Stimulated activated naive CD8-positive, alpha-beta T cell treated with anti-CD3 and anti-CD28 coated beads, Interleukin-15, amount 100 ng/mL, for 72 hours (primary cell): Measurements from ENCODE around the gene NRROS.

ENCODE experiments used
- ATAC-seq: fragments of 150-1000 bp; cut with Tn5 transposase; 2 replicates; pipeline ENCODE4 v1.10.0; 2021; ENCODE audit warnings: mild to moderate bottlenecking, moderate library complexity
- DNase-seq, 2 donors: peaks; one replicate each; pipeline ENCODE4 v3.0.0; 2021 to 2022
- H3K27ac Mint-ChIP-seq, 2 donors: one replicate each; pipeline ENCODE4 v1.8.0; 2022; ENCODE audit warnings: mild to moderate bottlenecking in 2 of 2, mixed read lengths in 2 of 2, moderate library complexity in 2 of 2
- H3K27me3 Mint-ChIP-seq: one replicate; pipeline ENCODE4 v1.8.0; 2022; ENCODE audit warnings: mixed read lengths
- H3K4me1 Mint-ChIP-seq: one replicate; pipeline ENCODE4 v1.8.0; 2022; ENCODE audit warnings: mild to moderate bottlenecking, mixed read lengths
- H3K4me3 Mint-ChIP-seq, 2 donors: one replicate each; pipeline ENCODE4 v1.8.0; 2022; ENCODE audit warnings: mild to moderate bottlenecking in 2 of 2, mixed read lengths in 2 of 2, moderate library complexity in 1 of 2
- H3K9me3 Mint-ChIP-seq, 2 donors: one replicate each; pipeline ENCODE4 v1.8.0; 2022; ENCODE audit warnings: mixed read lengths in 2 of 2

Gene NRROS

GRCh38 chr3:196673632-196674031 is 34.1 kb downstream of the NRROS start:
- Mint-ChIP-seq H3K27ac (no peak overlapping the region), H3K27me3 (peaks cover 6% of the 10 kb centered on the region), H3K4me1 (peaks cover 19% of the 10 kb centered on the region), H3K4me3 (no peak overlapping the region), H3K9me3 (no peaks in the 10 kb centered on the region)
- no peak for ATAC-seq
- DNase-seq: no peak

GRCh38 chr3:196677353-196677752 is 37.9 kb downstream of the NRROS start:
- Mint-ChIP-seq H3K27me3 (no peaks in the 10 kb centered on the region), H3K4me3 (no peak overlapping the region), H3K9me3 (no peaks in the 10 kb centered on the region), H3K27ac (peak overlapping the region in 1 of 2 donors; percentile 71), H3K4me1 (peaks cover 10% of the 10 kb centered on the region)
- DNase-seq (no peak), ATAC-seq (no peak)

DNA sequence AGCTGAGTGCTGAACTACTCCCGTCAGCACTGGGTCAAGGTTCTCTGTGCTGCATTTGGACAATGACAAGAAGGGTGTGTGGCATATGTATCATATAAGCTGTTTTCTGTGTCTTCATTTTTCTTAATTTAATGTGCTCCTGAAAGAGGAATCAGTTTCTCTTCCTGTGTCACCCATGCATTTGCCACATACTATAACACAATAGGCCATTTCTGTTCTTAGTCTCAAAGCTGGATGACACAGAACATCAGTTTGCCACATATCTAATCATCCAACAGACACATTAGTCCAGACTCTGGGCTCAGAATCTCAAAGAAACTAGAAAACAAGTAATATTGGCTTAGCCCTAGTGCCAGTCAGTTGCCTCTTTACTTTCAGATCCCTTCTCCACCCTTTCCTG is 38.4 kb downstream of the NRROS start:
- Mint-ChIP-seq H3K9me3 (peaks cover 0 to 3% of the 10 kb centered on the region in 2 donors), H3K4me3 (no peak overlapping the region), H3K4me1 (peaks cover 10% of the 10 kb centered on the region), H3K27me3 (no peaks in the 10 kb centered on the region), H3K27ac (no peak overlapping the region)
- ATAC-seq: no peak
- no peak for DNase-seq

DNA sequence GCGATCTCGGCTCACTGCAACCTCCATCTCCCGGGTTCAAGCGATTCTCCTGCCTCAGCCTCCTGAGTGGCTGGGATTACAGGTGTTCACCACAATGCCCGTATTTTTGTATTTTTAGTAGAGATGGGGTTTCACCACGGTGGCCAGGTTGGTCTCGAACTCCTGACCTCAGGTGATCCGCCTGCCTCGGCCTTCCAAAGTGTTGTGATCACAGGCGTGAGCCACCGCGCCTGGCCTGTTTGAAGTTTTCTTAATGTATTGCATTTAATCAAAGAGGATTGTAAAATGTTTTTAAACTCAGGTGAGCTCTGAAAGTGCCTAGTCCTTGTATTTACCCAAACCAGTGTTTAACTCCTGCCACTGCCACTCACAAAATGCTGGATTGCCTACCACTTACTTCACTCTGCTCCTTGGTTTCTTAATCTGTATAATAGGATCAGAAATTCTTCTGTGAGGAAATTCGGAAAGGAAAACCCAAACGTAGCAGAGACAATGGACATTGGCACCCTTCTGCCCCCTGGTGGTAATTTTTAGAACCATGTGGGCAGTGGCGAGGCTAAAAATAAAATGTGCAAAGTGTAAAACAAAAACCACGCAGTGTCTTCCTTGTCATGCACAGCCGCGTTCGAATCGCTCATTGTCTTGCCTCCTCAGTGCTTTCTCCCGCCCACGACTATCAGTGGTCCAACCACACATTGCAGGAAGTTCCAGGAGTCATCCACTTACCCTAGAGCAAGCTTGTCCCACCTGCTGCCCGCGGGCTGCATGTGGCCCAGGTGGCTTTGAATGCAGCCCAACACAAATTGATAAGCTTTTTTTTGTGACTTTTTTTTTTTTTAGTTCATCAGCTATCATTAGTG is 45.3 kb downstream of the NRROS start:
- Mint-ChIP-seq H3K27ac (peak overlapping the region; percentile 54 to 86), H3K4me3 (peak overlapping the region; percentile 62 to 69), H3K4me1 (peaks cover 16% of the 10 kb centered on the region)

DNA sequence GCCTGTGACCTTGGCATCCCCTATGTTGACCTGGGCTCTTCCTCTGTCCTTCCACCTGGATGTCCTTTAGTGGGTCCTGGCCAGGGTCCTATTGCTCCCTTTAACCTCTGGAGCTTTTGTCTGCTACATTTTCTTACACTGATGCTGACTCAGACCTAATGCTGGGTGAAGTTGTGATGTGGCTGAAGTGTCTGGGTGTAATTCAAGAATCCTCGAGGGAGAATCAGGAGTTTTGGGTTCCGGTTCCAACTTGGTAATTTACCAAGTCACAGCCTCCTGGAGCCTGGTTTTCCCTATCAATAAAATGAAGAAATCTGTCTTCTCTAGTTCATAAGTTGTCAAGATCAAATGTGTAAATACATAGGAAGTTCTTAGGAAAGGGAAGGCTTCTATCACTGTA is 46.9 kb downstream of the NRROS start:
- ATAC-seq: no peak
- no peak for DNase-seq
- peaks cover 0 to 5% of the 10 kb centered on the region in 2 donors for H3K9me3 Mint-ChIP-seq
- no peaks in the 10 kb centered on the region for H3K27me3 Mint-ChIP-seq
- H3K4me1 Mint-ChIP-seq: peaks cover 16% of the 10 kb centered on the region
- H3K4me3 Mint-ChIP-seq: no peak overlapping the region
- peak overlapping the region in 1 of 2 donors; percentile 18 for H3K27ac Mint-ChIP-seq

More for the DNA sequence above, 45.3 kb downstream of the NRROS start:
- peak; percentile 66 to 72 for DNase-seq
- peak; percentile 95 for ATAC-seq
- Mint-ChIP-seq H3K27me3 (no peaks in the 10 kb centered on the region), H3K9me3 (peaks cover 0 to 5% of the 10 kb centered on the region in 2 donors)

GRCh38 chr3:196688349-196688748 is 48.9 kb downstream of the NRROS start:
- H3K4me1 Mint-ChIP-seq: peaks cover 16% of the 10 kb centered on the region
- H3K4me3 Mint-ChIP-seq: no peak overlapping the region
- H3K27ac Mint-ChIP-seq: peak overlapping the region in 1 of 2 donors; percentile 23
- H3K9me3 Mint-ChIP-seq: no peaks in the 10 kb centered on the region
- DNase-seq (no peak), ATAC-seq (no peak)
- no peaks in the 10 kb centered on the region for H3K27me3 Mint-ChIP-seq

DNA sequence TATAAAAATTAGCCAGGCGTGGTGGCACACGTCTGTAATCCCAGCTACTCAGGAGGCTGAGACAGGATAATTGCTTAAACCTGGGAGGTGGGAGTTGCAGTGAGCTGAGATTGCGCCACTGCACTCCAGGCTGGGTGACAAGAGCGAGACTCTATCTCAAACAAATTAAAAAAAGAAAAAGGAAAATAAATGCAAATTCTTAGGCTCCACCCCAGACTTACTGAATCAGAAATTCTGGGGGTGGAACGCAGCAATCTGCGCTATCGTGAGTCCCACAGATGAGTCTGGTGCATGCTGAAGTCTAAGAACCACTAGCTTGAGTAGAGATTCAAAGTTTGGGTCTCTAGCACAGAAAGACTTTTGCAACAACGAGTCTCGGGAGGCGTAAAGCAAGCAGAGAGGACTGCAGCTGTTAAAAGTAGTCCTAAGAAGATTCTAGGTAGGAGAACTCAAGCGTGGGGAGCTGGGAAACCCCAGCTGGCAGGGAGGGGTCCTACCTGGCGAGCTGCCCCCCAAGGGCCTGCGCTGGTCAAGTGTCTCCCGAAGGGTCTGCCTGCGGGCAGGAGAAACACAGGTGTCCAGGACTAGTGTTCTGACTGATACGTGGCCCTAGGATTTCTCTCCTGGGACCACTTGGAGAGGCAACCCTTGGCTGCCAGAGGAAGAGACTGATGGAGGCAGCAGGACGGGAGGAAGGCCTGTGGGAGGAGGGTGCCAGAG is 50.6 kb downstream of the NRROS start:
- Mint-ChIP-seq H3K27me3 (no peaks in the 10 kb centered on the region), H3K4me1 (peaks cover 4% of the 10 kb centered on the region), H3K27ac (peak overlapping the region in 1 of 2 donors; percentile 8), H3K9me3 (no peaks in the 10 kb centered on the region), H3K4me3 (no peak overlapping the region)
- DNase-seq (no peak), ATAC-seq (no peak)

DNA sequence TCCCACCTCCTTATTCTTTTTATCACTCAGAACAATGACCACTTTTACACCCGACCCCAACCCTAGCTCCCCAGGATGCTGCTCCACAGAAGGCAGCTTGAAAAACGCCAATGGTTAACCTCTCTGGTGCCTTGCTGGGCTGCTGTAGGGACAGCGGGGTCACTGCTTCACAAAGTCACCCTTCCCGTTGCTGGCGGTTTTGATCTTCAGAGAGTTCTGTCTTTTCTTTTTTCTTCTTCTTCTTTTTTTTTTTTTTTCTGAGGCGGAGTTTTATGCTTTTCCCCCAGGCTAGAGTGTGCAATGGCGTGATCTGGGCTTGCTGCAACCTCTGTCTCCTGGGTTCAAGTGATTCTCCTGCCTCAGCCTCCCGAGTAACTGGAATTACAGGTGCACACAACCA is 51.9 kb downstream of the NRROS start:
- DNase-seq: no peak
- Mint-ChIP-seq H3K9me3 (no peaks in the 10 kb centered on the region), H3K27ac (no peak overlapping the region), H3K27me3 (no peaks in the 10 kb centered on the region), H3K4me3 (no peak overlapping the region), H3K4me1 (peaks cover 6% of the 10 kb centered on the region)
- no peak for ATAC-seq

GRCh38 chr3:196694202-196694638 is 54.7 kb downstream of the NRROS start:
- ATAC-seq (peak; percentile 43), DNase-seq (peak in 1 of 2 donors; percentile 19)
- H3K27ac Mint-ChIP-seq: peak overlapping the region in 1 of 2 donors; percentile 93
- no peaks in the 10 kb centered on the region for H3K9me3 Mint-ChIP-seq
- H3K4me3 Mint-ChIP-seq: no peak overlapping the region
- no peaks in the 10 kb centered on the region for H3K27me3 Mint-ChIP-seq
- peaks cover 6% of the 10 kb centered on the region for H3K4me1 Mint-ChIP-seq

DNA sequence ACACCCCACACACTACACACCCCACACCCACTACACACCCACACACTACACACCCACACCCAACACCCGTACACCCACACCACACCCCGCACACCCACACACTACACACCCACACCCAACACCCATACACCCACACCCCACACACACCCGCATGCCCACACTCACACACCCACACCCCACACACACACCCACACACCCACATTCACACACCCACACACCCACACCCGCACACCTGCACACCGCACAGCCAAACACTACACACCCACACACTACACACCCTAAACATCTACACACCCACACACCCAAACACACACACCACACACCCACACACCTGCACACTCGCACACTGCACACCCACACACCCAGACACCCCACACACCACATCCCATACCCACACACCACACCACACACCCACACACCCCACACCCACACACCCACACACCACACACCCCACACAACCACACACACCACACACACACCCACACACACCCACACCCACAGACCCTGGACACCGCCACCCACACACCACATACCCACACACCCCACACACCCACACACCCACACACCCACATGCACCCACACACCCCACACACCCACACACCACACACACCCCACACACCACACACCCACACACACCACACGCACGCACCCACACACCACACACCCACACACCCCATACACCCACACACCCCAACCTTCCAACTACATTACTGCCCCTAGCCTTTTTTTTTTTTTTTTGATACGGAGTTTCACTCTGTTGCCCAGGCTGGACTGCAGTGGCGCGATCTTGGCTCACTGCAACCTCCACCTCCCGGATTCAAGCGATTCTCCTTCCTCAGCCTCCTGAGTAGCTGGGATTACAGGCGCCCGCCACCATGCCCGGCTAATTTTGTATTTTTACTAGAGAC is 55.7 kb downstream of the NRROS start:
- no peaks in the 10 kb centered on the region for H3K9me3 Mint-ChIP-seq
- H3K4me3 Mint-ChIP-seq: peak overlapping the region in 1 of 2 donors; percentile 66
- ATAC-seq (peak; percentile 69), DNase-seq (peak; percentile 17 to 29)
- H3K4me1 Mint-ChIP-seq: peaks cover 6% of the 10 kb centered on the region
- no peaks in the 10 kb centered on the region for H3K27me3 Mint-ChIP-seq
- H3K27ac Mint-ChIP-seq: peak overlapping the region; percentile 82 to 98

- H3K4me3 Mint-ChIP-seq: no peak overlapping the region
- ATAC-seq: peak; percentile 21
These were observed 56.3 kb downstream of the NRROS start for GRCh38 chr3:196695849-196696226.

GRCh38 chr3:196697270-196697669 is 57.8 kb downstream of the NRROS start:
- no peak overlapping the region for H3K27ac Mint-ChIP-seq
- no peaks in the 10 kb centered on the region for H3K9me3 Mint-ChIP-seq
- H3K4me1 Mint-ChIP-seq: peaks cover 6% of the 10 kb centered on the region
- no peak for DNase-seq
- no peak overlapping the region for H3K4me3 Mint-ChIP-seq
- ATAC-seq: no peak
- H3K27me3 Mint-ChIP-seq: no peaks in the 10 kb centered on the region

More at GRCh38 chr3:196695849-196696226, 56.3 kb downstream of the NRROS start:
- H3K9me3 Mint-ChIP-seq: no peaks in the 10 kb centered on the region
- H3K27me3 Mint-ChIP-seq: no peaks in the 10 kb centered on the region
- H3K4me1 Mint-ChIP-seq: peaks cover 6% of the 10 kb centered on the region
- DNase-seq: no peak
- H3K27ac Mint-ChIP-seq: peak overlapping the region; percentile 15 to 98

DNA sequence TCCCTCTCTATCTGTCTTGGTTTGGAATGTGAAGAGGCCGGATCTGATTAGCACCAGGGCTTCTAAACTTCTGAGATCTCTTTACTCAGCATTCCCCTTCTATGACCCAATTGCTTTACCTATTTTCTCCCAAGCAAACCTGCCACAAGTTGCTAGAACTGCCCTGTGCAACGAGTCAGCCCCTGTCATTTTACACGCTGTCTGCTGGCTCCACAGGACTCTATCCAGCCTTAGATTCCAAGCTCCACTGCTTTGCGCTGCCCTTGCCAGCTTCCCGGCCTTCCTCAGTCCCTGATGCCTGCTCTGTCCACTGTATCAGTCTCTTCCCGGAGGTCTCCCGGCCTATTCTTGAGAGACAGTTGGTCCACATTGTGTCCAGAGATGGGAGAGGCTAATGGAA is 60.3 kb downstream of the NRROS start:
- ATAC-seq: no peak

DNA sequence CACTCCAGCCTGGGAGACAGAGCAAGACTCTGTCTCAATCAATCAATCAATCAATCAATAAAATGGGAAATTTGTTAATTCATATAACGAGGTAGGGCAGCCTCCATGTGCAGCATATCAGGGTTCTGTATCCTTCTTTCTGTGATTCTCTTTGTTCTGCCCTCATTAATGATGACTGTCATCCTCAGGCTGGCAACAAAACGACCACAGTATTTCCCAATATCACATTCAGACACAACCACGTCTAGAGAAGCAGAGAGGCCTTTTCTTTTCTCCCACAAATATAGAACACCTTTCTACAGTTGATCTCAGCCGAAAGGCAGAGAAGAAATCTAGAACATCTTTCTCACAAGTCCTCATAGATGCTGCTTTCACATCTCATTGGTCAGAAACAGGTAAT is 61.3 kb downstream of the NRROS start:
- DNase-seq: no peak
- ATAC-seq: no peak
- Mint-ChIP-seq H3K4me1 (peaks cover under 1% of the 10 kb centered on the region), H3K4me3 (no peak overlapping the region), H3K27me3 (no peaks in the 10 kb centered on the region), H3K9me3 (no peaks in the 10 kb centered on the region), H3K27ac (no peak overlapping the region)

More for the DNA sequence above, 60.3 kb downstream of the NRROS start:
- no peak overlapping the region for H3K27ac Mint-ChIP-seq
- no peaks in the 10 kb centered on the region for H3K9me3 Mint-ChIP-seq
- no peak for DNase-seq
- no peak overlapping the region for H3K4me3 Mint-ChIP-seq
- H3K27me3 Mint-ChIP-seq: no peaks in the 10 kb centered on the region
- peaks cover 6% of the 10 kb centered on the region for H3K4me1 Mint-ChIP-seq

GRCh38 chr3:196706327-196706726 is 66.8 kb downstream of the NRROS start:
- no peak overlapping the region for H3K4me3 Mint-ChIP-seq
- H3K4me1 Mint-ChIP-seq: peaks cover 21% of the 10 kb centered on the region
- no peak for ATAC-seq
- H3K27ac Mint-ChIP-seq: no peak overlapping the region
- no peaks in the 10 kb centered on the region for H3K9me3 Mint-ChIP-seq
- H3K27me3 Mint-ChIP-seq: no peaks in the 10 kb centered on the region
- DNase-seq: no peak
